NCI-H2029 (cell line): ENCODE results near the gene SLC66A2.
A peak's percentile ranks its signal among the peaks of the same experiment; 100 is the strongest.

Source experiments
- DNase-seq: peaks from one replicate; lab custom pipeline; 2025; lab: John Stamatoyannopoulos, UW

The SLC66A2 gene

DNA sequence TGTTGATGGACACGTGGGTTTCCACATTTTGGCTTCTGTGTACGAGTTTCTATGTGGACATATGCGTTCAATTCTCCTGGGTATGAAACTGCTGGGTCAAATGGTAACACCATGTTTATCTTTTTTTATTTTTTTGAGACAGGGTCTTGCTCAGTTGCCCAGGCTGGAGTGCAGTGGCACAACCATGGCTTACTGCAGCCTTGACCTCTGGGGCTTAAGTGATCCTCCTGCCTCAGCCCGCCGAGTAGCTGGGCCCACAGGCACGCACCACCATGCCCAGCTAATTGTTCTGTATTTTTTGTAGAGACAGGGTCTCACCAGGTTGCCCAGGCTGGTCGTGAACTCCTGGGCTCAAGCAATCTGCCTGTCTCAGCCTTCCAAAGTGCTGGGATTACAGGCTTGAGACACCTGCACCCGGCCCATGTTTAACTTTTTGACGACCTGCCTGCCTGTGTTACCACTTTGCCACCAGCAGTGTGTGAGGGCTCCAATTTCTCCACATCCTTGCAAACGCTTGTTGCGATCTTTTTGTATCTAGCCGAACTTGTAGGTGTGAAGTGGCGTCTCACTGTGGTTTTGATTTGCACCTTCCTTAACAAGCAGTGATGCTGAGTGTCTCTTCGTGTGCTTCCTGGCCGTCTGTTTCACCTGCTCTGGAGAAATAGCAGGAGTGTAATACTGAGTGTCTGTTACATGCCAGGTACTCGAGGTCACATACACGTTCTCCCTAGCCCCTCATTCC lies 19.9 kb upstream of the SLC66A2 start:
- no peak for DNase-seq

DNA sequence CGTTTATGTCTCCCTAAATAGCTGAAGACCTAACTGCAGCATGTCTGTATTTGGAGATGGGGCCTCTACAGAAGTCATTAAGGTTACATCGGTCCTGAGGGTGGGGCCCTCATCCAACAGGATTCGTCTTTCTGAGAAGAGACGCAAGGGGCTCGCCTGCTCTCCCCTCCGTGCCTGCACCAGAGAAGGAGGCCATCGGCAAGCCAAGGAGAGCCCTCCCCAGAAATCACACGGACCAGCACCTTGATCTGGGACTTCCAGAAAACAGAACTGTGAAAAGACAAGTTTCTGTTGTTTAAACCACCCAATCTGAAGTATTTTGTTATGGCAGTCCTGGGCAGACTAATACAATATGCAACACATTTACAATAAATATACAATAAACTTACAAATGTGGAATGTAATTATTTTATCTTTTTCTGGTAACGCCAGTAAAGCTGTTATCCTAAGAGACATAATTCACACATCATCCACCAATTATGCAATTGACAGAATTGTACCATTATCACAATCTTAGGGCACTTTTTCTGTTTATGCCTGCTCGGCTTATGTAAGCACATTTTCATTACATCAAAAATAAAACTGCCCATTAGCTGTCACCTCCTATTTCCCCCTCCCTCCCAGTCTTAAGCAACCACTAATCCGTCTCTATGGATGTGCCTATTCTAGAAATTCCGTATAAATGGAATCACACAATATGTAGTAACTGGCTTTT lies 19.1 kb upstream of the SLC66A2 start:
- no peak for DNase-seq

DNA sequence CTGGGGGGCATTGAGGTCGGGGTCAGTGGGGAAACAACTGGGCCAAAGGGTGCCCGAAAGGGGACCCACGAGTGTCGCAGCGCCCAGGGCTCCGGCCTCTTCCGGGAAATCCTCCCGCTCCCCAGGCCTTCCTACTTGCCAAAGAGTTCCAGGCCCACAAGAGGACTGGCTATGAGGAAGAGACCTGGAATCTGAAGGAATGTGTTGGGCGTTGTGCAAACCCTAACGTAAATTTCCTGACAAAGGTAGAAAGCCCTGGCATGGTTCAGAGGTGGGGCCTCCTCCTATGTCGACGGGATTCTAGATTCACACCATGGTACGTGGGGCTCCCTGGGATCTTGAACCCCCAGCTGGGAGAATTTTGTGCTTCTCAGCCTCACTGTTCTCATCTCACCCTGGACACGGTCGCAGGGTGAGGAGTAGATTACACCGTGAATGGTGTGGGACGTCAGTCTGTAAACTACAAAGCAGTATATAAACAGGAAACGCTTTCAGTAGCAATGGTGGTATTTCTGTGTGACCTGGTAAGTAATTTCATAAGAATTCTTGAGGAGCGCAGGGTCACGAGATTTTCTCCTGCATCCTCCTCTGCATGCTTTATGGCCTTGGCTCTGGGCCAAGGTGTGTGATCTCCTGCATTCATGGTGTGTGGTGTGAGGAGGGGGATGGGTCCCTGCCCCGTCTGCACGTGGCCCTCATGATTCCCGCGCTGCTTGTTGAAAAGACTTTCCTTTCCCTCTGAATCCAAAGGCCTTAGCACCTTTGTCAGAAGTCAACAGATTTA lies 13.9 kb upstream of the SLC66A2 start:
- DNase-seq = peak; percentile 29

DNA sequence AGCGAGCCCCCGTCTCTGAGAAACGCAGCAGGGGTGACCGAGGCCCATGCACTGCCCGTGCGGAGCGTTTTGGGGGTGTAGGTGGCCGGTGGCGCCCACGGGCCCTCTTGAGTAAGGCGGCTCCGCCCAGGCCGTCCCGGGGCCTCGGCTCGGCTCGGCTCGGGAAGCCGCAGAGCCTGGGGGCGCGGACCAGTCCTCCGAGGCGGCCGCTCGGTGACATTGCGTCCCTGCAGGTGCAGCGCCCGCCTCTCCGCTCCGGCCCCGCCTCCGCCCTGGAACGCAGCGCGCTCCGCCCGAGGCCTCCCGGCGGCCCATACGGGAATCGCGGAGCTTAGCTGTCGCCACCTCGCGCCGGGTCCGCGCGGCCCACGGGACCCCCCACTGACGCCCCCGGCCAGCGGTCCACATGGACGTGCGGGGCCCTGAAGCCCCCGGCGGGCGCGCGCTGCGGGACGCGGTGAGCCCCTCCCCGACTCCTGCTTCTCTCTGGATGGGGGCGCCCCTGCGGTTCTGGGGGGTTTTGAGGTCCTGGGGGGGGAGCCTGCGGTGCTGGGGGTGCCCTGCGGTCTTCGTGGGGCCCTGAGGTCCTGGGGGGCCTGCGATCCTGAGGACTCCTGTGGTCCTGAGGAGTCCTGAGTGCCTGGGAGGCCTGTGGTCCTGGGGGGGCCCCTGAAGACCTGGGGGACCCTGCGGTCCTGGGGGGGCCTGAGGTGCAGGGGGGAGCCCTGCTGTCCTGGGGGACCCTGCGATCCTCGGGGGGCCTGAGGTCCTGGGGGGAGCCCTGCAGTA lies 13.1 kb upstream of the SLC66A2 start, which contains the start of gene HSBP1L1:
Gene HSBP1L1 (plus strand): TSS at position 314 of the 789 bp plus-strand sequence. CDS start 93 bp downstream, at position 407.
- DNase-seq = no peak

DNA sequence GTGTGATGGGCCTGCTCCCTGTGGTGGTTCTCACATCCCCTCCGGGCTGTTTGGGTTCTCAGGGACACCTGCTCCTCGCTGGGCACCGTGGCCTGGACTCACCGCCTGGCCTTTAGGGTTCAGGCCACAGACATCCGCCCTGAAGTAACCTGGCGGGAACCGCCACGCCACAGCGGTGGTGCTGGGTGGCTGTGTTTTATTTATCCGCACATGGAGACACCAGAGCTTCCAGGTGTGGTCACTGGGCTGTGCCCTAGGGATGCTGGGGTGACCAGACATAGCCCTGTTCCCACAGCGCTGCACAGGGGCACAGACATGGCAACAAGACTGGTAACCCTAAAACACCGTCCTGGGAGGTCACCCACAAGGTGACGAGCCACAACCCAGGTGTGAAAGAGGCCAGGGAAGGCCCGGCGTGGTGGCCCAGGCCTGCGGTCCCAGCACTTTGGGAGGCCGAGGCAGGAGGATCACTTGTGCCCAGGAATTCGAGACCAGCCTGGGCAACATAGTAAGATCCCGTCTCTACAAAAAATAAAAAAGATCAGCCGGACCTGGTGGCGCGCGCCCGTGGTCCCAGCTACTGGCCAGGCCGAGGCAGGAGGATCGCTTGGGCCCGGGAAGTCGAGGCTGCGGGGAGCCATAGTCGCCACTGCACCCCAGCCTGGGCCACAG lies 12.3 kb upstream of the SLC66A2 start:
- no peak for DNase-seq

DNA sequence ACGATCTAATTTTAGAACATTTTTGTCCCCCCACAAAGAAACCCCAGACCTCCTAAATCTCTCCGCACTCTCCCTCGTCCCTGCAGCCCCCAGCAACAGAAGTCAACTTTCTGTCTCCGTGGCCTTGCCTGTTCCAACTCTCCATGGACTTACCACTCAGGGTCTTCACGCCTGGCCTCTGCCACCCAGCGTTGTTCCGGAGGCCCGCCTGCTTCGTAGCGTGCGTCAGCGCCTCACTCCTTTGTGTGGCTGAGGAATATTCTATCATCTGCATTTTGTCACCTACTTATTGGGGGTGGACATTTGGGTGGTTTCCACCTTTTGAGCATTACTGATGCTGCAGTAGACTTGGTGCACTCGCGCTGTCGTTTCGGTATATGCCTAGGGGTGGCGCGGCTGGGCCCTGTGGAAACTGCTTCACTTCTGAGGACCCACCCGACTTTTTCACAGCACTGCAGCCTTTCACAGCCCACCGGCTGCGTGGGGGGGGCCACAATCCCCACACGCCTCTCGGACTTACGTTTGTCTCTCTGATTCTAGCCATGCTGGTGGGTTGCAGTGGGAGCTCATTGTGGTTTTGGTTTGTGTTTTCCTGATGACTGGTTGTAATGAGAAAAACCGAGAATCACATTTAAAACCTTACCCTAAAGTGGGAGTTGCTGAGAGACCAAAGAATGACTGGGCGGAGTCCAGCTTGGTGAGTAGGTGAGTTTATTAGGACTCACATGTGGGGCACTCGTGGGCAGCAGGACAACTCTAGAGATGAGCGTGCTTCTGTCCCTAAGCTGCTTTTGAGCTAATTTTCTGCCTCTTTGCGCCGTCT lies 11.6 kb upstream of the SLC66A2 start:
- no peak for DNase-seq

DNA sequence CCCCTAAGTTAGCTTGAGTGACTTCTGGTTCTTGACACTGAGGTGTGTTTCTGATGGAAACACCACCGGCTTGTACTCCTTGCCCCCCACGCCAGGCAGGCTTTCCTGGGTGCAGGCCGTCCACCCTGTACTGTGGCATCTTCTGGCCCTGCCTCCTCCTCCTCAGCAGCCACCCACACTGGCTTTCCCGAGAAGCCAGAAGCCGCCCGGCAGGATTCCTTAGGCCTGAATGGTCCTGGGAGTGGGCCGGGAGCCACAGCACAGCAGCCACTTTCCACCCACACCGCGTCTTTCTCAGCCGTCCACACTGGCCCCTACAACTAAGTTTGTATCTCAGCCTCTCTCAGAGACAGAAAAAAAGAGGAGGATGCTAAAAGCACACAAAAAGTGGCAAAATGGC lies 10.9 kb upstream of the SLC66A2 start:
- DNase-seq = no peak

DNA sequence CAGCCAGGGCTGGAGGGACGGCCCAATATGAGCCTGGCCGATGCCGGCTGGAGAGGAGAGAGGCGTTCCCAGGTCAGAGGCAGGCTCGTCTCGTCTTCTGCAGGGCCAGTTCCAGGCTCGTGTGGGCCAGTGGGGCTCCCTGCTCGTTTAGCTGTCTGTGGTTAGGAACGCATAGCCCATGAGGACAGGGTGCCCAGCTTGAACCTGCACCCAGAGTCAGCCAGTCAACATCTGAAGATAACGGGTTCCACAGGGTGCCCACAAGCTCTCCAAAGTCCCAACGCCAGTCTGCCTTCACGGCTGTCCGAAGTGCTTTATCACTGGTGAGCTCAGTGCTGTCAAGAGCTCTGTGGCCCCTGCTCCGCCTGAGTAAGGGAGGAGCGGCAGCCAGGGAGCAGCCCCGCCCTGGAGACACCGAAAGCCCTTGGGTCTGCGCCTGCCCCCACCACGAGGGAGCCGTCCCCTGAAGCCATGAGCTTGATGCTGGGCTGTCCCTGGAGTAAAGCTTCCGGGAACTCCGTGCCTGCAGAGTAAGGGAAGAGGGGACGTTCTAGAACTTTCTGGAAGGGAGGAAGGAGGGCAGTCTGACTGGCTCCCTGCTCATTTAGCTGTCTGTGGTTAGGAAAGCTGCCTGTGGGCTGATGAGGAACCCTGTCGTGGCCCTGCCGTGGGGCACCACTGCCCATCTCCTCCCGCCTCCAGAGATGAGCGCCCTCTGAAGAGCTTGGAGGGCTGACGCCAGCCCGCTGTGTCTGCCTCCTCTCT lies 10.3 kb upstream of the SLC66A2 start:
- DNase-seq = no peak

DNA sequence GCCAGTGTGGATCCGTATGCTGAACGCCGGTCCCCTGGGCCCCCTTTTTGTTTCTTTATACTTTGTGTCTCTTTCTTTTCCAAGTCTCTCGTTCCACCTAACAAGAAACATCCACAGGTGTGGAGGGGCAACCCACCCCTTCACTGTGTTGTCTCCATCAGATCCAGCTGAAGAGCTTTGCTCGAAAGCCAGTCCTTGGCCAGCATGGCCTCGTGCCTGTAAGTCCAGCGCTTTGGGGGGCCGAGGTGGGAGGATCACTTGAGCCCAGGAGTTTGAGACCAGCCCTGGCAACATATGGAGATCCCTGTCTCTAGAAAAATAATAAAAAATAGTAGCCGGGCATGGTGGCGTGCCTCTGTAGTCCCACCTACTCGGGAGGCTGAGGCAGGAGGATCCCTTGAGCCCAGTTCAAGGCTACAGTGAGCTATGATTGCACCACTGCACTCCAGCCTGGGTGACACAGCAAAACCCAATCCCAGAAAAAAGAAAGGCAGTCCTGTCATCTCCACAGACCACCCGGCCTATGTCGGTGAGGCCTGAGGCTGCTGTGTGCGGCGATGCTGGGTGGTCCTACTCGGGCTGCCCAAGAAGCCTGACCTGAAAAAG lies 9.6 kb upstream of the SLC66A2 start:
- no peak for DNase-seq

DNA sequence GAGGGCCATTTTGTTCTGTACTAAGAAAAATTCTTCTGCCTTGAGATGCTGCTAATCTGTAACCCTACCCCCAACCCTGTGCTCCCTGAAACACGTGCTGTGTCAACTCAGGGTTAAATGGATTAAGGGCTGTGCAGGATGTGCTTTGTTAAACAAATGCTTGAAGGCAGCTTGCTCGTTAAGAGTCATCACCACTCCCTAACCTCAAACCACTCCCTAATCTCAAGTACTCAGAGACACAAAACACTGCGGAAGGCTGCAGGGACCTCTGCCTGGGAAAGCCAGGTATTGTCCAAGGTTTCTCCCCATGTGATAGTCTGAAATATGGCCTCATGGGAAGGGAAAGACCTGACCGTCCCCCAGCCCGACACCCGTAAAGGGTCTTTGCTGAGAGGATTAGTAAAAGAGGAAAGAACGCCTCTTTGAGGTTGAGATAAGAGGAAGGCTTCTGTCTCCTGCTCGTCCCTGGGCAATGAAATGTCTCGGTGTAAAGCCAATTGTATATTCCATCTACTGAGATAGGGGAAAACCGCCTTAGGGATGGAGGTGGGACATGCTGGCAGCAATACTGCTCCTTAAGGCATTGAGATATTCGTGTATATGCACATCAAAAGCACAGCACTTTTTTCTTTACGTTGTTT lies 8.8 kb upstream of the SLC66A2 start:
- peak; percentile 14 for DNase-seq

DNA sequence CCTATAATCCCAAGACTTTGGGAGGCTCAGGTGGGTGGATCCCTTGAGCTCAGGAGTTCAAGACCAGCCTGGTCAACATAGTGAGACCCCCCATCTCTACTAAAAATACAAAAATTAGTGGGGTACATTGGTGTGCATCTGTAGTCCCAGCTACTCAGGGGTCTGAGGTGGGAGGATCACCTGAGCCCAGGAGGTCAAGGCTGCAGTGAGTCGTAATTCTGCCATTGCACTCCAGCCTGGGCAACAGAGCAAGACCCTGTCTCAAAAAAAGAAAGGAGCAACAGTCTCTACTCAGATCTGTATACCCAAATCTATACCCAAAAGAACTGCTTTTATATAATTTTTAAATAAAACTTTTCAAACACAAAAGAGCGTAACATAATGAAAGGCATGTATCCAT lies 7.5 kb upstream of the SLC66A2 start:
- no peak for DNase-seq

DNA sequence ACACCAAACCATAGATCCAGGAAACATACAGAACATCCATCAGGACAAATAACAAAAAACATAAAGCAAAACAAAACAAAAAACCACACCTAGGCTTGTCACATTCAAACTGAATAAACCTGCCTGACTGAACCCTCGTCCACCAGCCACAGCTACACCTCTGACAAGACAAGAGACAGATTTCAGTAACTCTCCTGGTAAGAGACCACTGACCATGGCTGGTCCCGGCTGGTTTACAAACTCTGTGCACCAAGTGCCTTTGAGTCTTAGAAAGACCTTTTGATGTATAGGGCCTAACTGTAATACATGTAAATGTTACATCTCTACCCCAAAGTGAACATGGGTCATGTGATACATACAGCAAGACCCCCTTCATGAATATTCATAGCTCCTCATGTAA lies 4.8 kb upstream of the SLC66A2 start:
- no peak for DNase-seq

DNA sequence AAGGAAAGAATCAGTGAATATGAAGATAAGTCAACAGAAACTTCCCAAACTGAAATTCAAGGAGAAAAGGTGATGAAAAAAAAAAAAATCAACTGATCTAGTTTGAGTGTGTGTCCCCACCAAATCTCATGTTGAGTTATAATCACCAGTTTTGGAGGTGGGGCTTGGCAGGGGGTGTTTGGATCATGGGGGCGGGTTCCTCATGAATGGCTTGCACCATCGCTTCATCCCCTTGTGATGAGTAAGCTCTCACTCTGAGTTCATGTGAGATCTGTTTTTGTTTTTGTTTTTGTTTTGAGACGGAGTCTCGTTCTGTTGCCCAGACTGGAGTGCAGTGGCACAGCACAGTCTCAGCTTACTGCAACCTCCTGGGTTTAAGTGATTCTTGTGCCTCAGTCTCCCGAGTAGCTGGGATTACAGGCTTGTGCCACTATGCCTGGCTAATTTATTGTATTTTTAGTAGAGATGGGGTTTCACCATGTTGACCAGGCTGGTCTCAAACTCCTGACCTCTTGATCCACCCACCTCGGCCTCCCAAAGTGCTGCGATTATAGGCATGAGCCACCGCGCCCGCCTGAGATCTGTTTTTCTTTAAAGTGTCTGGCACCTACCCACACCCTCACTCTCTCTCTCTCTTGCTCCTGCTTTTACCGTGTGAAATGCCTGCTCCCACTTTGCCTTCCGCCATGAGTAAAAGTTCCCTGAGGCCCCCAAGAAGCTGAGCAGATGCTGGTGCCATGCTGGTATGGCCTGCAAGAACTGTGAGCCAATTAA lies 4.0 kb upstream of the SLC66A2 start:
- DNase-seq = no peak

DNA sequence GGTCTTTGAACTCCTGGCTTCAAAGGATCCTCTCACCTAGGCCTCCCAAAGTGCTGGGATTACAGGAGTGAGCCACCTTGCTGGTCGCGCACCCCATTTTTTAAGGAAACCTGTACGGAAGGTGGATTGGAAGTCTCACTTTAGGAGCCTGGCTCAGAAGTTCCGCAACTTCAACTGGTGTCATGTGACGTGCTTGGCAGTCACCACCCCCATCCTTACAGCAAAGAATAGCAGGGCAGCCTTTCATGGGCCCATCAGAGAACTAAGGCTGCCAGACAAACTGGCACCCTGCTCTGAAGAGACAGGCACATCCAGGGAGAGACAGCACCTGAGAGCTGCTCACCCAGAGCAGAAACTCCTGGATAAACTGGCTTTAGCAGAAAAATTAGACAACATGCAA lies 3.3 kb upstream of the SLC66A2 start:
- DNase-seq = no peak

DNA sequence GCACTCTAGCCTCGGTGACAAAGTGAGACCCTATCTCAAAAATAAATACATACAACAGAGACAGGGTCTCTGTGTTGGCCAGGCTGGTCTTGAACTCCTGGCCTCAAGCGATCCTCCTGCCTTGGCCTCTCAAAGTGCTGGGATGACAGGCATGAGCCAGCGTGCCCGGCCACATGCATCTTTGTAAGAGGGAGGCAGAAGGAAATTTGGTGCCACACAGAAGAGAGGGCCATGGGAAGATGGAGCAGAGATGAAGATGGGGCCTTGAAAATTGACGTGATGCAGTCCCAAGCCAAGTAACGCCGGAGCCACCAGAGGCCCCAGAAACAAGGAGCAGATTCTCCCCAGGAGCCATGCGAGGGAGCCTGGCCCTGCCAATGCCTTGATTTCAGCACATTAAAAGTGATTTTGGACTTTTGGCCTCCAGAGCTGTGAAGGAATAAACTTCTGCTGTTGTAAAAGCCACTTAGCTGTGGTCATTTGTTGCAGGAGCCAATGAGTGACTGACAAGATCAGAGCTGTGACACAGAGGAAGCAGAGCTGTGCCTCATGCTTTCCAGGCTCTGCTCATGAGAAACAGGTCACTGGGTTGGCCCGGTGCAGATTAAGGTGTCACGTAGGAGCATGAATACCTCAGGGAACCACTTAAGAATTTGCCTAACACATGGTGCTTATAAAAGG lies 2.7 kb upstream of the SLC66A2 start:
- DNase-seq = no peak

DNA sequence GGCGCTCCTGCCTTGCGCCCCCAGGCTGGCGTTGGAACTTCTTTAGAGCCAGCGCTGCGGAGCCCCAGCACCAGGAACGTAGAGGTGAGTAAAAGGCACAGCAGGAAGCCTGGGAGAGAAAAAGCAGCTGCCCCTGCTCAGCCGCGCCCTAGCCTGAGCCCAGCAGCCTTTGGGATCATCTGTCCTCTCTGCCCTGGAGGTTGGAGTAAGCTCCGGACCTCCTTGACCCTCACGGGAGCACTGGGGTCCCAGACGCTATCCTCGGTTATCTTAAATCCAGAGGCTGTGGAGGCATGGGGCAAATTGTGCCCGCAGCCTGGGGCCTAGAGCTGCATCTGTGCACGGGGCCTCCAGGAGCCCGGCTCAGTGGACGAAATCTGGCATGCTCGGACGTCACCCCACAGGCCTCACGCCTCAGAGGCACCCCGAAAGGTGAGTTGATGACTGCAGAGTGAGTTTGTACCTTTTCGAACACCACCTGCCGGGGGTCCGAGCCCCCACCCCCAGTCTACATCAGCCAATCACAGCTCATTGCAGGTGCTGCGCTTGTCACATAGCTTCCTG lies 1.6 kb upstream of the SLC66A2 start:
- DNase-seq = no peak

DNA sequence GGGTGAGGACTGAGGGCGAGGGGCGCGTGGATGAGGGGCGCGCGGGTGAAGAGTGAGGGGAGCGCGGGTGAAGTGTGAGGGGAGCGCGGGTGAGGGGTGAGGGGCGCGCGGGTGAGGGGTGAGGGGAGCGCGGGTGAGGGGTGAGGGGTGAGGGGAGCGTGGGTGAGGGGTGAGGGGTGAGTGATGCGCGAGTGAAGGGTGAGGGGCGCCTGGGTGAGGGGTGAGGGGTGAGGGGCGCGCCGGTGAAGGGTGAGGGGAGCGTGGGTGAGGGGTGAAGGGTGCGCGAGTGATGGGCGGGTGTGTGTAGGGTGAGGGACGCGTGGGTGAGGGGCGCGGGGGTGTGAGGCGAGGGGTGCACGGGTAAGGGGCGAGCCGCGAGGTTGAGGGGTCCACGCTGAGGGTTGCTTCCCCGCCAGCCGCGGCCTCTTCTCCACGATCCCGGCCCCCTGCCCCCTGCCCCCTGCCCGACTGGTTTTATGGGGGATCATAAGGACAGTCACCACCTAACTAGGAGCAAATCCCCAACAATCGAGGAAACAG lies 1.1 kb upstream of the SLC66A2 start:
- DNase-seq = no peak
